Measurements from ENCODE around the gene ZNRF2.

- TF ChIP-seq CTCF (IDR thresholded peaks at IDR 0.05) (no peak), POLR2A (IDR thresholded peaks at IDR 0.05) (no peak), EP300 (IDR thresholded peaks at IDR 0.05) (no peak)
Measured at GRCh38 chr7:30241767-30242166, 42.6 kb upstream of the ZNRF2 start.

All from tibial nerve (tissue), 4 donors.